Thyroid gland (tissue), 4 donors: ENCODE measurements around the gene PBX3. TPM values are rescaled to one million over a fixed set of nuclear protein-coding genes. Genes with fewer than 3 reads are reported as not detected.

Experiments
- DNase-seq, 2 donors: peaks; one replicate each; pipeline ENCODE4 v3.0.0-alpha.2; 2019
- H3K27ac ChIP-seq, 3 donors: fragments of 200-600 bp; sonication (generic); 1 replicate in 2 of 3; 2 replicates in 1 of 3; pipeline ENCODE4 v1.5.1; 2016 to 2019; ENCODE audit warnings: mild to moderate bottlenecking in 1 of 3, moderate library complexity in 1 of 3
- H3K27me3 ChIP-seq: fragments of 200-600 bp; sonication (generic); one replicate; pipeline ENCODE4 v1.5.1; 2019
- H3K36me3 ChIP-seq, 2 donors: fragments of 200-600 bp; sonication (generic); one replicate each; pipeline ENCODE4 v1.5.1; 2016 to 2019
- H3K4me1 ChIP-seq, 2 donors: fragments of 200-600 bp; sonication (generic); one replicate each; pipeline ENCODE4 v1.5.1; 2017 to 2019
- H3K4me3 ChIP-seq, 3 donors: fragments of 200-600 bp; sonication (generic); replicated peaks in 1 of 3; 1 replicate in 2 of 3; 2 replicates in 1 of 3; pipeline ENCODE4 v1.5.1; 2016; ENCODE audit warnings: mild to moderate bottlenecking in 1 of 3
- H3K9me3 ChIP-seq: fragments of 200-600 bp; sonication (generic); one replicate; pipeline ENCODE4 v1.5.1; 2017
- CTCF ChIP-seq, 6 experiments: fragments of 200-600 bp in 3 of 6; fragments of 450-650 bp in 3 of 6; sonication (generic) in 3 of 6; IDR thresholded peaks; one replicate each; pipeline ENCODE4 v1.5.1; 2016 to 2019; ENCODE audit warnings: antibody characterized with exemption in 6 of 6, mild to moderate bottlenecking in 2 of 6, inconsistent platforms in 1 of 6, moderate library complexity in 1 of 6
- POLR2A ChIP-seq, 2 donors: fragments of 450-650 bp; IDR thresholded peaks; one replicate each; pipeline ENCODE4 v1.6.1; 2017; ENCODE audit warnings: antibody characterized with exemption in 2 of 2, mild to moderate bottlenecking in 2 of 2, moderate library complexity in 1 of 2
- WGBS, 2 donors: methylation state at CpG; one replicate each; pipeline ENCODE4 v1.1.5; 2017; 5-methylcytosine and 5-hydroxymethylcytosine counted together
- intact Hi-C: fragments of 100-400 bp; cut with DNase I; formaldehyde crosslinking; loops from one replicate; pipeline ENCODE4 v1.15.1; 2023
- total RNA-seq, 4 donors: library from RNA; depleted of rRNA; stranded (reverse); fragments of >200 nt; gene quantifications; one replicate each; pipeline ENCODE4 v1.2.3, GENCODE V29; 2016

The PBX3 gene
- total RNA-seq, 4 donors from 2014 or later, result 68.5 to 108 (median 71.3) TPM

DNA sequence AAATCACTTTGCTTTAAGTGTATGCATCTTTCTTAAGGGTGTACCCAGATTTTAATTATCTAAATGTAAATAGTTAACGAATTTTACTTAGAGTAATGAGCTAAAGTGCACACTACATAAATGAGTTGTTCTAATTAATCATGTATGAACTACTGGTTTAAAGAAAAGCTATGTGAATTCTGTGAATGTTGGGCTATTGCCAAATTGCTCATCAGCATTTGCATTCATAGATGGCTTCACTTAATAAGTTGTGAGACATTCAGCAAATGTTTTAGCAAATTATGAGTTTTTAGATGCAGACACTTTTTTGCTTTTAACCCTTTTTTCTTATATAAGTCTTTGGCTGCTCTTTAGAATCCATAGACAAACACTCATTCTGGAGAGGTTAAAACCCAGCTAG, 175.7 kb downstream of the PBX3 start:
- no peaks in the 10 kb centered on the region for H3K9me3 ChIP-seq
- DNase-seq, result no peak
- 90% methylated on average over 1 of the region's 1 CpG for WGBS, 2 donors
- no peak for TF ChIP-seq POLR2A (IDR thresholded peaks at IDR 0.05)
- H3K27me3 ChIP-seq, result no peaks in the 10 kb centered on the region
- intact Hi-C loops, result no loop called here
- H3K36me3 ChIP-seq, result no peaks in the 10 kb centered on the region
- no peaks in the 10 kb centered on the region for H3K4me1 ChIP-seq
- H3K27ac ChIP-seq, result no peak overlapping the region
- H3K4me3 ChIP-seq, result no peak overlapping the region

GRCh38 chr9:125924351-125924750, 177.2 kb downstream of the PBX3 start:
- H3K27ac ChIP-seq, result no peak overlapping the region
- WGBS, 2 donors, result 91 to 92% methylated on average over 4 of the region's 4 CpGs
- no peak overlapping the region for H3K4me3 ChIP-seq
- no peaks in the 10 kb centered on the region for H3K4me1 ChIP-seq
- no peak for TF ChIP-seq CTCF (IDR thresholded peaks at IDR 0.05)
- TF ChIP-seq POLR2A (IDR thresholded peaks at IDR 0.05), result no peak
- H3K27me3 ChIP-seq, result no peaks in the 10 kb centered on the region
- intact Hi-C loops, result no loop called here
- no peaks in the 10 kb centered on the region for H3K36me3 ChIP-seq
- H3K9me3 ChIP-seq, result no peaks in the 10 kb centered on the region
- no peak for DNase-seq

- H3K36me3 ChIP-seq, result no peaks in the 10 kb centered on the region
These were observed 179.8 kb downstream of the PBX3 start for GRCh38 chr9:125926936-125927335.

DNA sequence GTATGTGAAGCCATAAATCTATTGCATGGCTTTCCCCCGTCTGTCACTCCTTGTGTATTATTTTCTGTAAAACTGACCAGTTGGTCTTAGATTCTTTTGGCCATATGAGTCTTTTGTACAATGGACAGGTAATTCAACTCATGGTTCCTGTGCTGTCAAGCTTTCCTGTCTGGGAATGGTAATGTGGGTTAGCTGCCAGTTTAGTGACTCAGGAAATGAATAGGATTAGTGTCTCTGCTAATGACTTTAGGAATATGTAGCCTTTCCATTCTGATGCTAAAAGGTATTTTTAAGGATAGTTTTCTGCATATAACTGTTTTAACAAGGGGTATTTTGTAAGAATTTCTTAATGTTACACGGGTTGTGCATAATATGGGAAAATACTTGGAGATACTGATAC, 182.7 kb downstream of the PBX3 start:
- TF ChIP-seq CTCF (IDR thresholded peaks at IDR 0.05), result no peak
- TF ChIP-seq POLR2A (IDR thresholded peaks at IDR 0.05), result no peak
- Histone ChIP-seq H3K27ac (no peak overlapping the region), H3K27me3 (no peaks in the 10 kb centered on the region), H3K36me3 (no peaks in the 10 kb centered on the region), H3K4me3 (no peak overlapping the region), H3K4me1 (peaks cover 4 to 20% of the 10 kb centered on the region in 2 donors), H3K9me3 (no peaks in the 10 kb centered on the region)
- 87 to 94% methylated on average over 2 of the region's 2 CpGs for WGBS, 2 donors
- DNase-seq, result no peak
- intact Hi-C loops, result no loop called here

More at GRCh38 chr9:125926936-125927335, 179.8 kb downstream of the PBX3 start:
- intact Hi-C loops, result no loop called here
- DNase-seq, result no peak
- no peak for TF ChIP-seq POLR2A (IDR thresholded peaks at IDR 0.05)
- TF ChIP-seq CTCF (IDR thresholded peaks at IDR 0.05), result no peak
- H3K9me3 ChIP-seq, result no peaks in the 10 kb centered on the region
- peaks cover 4 to 9% of the 10 kb centered on the region in 2 donors for H3K4me1 ChIP-seq
- H3K4me3 ChIP-seq, result no peak overlapping the region
- H3K27ac ChIP-seq, result no peak overlapping the region
- 98% methylated on average over 1 of the region's 1 CpG for WGBS, 2 donors
- no peaks in the 10 kb centered on the region for H3K27me3 ChIP-seq

GRCh38 chr9:125931211-125931610, 184.0 kb downstream of the PBX3 start:
- H3K36me3 ChIP-seq, result peaks cover 0 to 9% of the 10 kb centered on the region in 2 donors
- DNase-seq, result peak; percentile 16 to 24
- H3K27ac ChIP-seq, result peak overlapping the region; percentile 3 to 70 (median 25)
- H3K9me3 ChIP-seq, result no peaks in the 10 kb centered on the region
- no peaks in the 10 kb centered on the region for H3K27me3 ChIP-seq
- intact Hi-C loops, result no loop called here
- TF ChIP-seq POLR2A (IDR thresholded peaks at IDR 0.05) (no peak), CTCF (IDR thresholded peaks at IDR 0.05) (no peak)
- H3K4me3 ChIP-seq, result no peak overlapping the region
- H3K4me1 ChIP-seq, result peaks cover 4 to 20% of the 10 kb centered on the region in 2 donors
- 38 to 57% methylated on average over 4 of the region's 4 CpGs for WGBS, 2 donors

- WGBS, 2 donors, result 43 to 45% methylated on average over 5 of the region's 5 CpGs
- TF ChIP-seq CTCF (IDR thresholded peaks at IDR 0.05), result peak in 1 of 6 experiments; percentile 5
- TF ChIP-seq POLR2A (IDR thresholded peaks at IDR 0.05), result no peak
- Histone ChIP-seq H3K27me3 (no peaks in the 10 kb centered on the region), H3K9me3 (no peaks in the 10 kb centered on the region), H3K27ac (peak overlapping the region in 2 of 3 donors; percentile 25 to 70), H3K4me3 (no peak overlapping the region), H3K36me3 (peaks cover 0 to 10% of the 10 kb centered on the region in 2 donors), H3K4me1 (peaks cover 4 to 20% of the 10 kb centered on the region in 2 donors)
- DNase-seq, result peak; percentile 87 to 91
- intact Hi-C loops, result no loop called here
These were observed 184.8 kb downstream of the PBX3 start for GRCh38 chr9:125932012-125932411.
